Activated T-cell treated with anti-CD3 and anti-CD28 coated beads, Interleukin-2, amount 50 U/mL, for 48 hours (primary cell): ENCODE results near the gene BCR.
"Not testable (repeated sequence)": the region's sequence is repeated elsewhere in the genome, so short reads cannot be mapped to it uniquely, and the experiment has no call there.

Experiments
- DNase-seq, 2 experiments: peaks; one replicate each; pipeline ENCODE4 v3.0.0-alpha.2; 2020

BCR gene

DNA sequence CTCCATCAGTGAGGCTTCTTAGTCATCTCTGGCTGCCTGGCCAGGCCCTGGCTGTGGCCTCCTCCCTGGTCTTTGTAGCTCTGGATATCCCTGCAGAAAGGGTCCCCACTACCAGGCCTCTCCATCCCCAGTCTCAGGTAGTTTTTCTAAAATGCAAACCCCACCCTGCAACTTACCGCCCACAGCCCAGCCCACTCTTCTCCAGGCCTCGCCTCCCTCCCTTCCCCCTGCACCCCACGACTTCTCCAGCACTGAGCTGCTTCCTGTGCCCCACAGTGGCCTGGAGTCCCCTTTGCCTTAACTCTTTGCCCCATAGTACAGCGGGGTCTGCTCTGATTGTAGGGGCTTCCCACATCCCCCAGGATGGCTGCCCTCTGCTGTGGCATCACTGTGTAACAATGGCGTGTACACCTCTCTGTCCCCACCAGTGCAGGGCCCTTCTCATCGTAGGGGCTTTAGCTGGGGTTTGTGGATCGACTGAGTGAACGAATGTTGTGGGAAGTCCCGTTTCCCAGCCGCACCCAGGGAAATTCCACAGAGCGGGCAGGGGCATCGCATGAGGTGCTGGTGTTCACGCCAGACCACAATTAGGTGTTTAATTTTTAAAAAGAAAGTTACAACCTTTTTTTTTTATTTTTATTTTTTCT is 111.6 kb downstream of the BCR start:
- no peak for DNase-seq

DNA sequence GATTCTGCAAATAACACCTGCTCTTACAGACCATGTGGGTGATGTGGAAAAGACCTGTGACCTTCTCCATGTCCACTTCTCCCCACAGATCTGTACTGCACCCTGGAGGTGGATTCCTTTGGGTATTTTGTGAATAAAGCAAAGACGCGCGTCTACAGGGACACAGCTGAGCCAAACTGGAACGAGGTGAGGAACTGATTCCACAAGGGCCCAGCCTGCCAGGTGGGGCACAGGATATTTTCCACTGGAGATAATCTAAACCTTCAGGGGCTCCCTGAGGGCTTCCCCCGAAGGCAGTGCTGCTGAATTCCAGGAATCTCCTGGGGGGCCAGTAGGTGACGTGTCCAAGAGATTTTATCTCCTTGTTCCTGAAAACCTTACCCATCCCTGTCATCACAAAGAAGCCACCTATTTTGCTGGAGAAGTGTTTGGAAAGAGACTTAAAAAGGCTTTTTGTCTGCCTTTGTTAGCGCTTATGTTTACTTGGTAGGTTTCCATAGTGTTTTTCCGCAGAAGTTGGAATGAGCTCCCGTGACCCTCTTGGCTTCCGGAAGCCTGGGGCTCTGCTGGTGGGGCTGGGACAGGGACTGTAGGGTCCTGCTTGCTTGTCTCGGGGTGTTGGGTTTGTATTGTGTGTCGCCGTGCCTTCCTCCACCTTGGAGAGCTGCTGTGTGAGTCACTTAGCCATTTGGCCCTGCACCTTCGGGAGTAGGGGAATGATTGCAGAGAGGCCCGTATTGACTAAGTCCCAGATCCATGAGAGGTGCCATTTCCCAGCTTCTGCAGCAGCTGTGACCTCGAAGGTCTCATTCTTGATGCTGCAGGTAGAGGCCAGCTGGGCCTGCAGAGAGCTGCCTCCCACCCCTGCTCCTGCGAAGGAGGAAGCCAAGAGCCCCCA is 112.4 kb downstream of the BCR start:
- no peak for DNase-seq

DNA sequence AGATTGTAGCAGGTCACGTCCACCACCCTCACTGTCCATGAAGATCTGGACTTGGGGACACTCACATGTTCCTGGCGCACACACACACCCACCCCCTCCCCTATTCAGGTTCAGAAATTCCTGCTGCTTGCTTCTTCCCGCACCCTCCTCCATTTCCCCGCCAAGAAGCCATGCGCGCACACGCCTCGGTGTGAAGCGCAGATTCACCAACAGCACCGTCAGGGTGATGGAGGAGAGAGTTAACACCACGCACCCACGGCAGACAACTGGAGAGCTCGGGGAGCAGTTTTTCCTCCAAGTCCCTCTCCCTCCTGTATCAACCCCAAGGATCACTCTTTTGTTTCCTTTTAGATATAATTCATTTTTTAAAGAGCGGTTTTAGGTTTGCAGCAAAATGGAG is 113.4 kb downstream of the BCR start:
- DNase-seq: no peak

DNA sequence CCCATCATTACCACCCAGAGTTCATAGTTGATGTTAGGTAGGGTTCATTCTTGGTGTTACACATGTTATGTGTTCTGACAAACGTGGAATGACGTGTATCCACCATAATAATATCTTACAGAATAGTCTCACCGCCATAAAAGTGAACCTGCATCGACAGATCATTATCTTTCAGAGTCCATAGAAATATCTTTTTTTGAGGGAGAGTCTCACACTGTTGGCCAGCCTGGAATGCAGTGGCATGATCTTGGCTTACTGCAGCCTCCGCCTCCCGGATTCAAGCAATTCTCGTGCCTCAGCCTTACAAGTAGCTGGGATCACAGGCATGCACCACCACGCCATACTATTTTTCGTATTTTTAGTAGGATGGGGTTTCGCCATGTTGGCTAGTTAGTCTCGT is 113.9 kb downstream of the BCR start:
- no peak for DNase-seq

DNA sequence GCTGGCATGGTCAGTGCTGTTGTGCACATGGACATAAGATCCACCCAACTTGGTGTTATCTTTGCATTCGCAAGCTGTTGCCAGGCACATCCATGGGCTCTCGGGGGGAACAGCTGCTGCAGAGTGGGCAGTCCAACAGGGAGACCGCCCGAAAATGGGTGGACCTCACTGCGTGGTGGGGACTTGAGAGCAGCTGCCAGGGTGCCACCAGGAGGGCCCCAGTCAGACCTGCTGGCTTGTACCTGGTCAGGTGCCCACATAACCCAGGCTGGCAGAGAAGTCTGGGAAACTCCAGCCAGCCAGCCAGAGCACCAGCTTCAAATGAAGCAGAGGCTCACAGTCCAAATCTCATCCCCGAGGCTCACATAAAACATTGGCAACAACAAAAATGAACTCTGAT is 120.2 kb downstream of the BCR start:
- no peak for DNase-seq

DNA sequence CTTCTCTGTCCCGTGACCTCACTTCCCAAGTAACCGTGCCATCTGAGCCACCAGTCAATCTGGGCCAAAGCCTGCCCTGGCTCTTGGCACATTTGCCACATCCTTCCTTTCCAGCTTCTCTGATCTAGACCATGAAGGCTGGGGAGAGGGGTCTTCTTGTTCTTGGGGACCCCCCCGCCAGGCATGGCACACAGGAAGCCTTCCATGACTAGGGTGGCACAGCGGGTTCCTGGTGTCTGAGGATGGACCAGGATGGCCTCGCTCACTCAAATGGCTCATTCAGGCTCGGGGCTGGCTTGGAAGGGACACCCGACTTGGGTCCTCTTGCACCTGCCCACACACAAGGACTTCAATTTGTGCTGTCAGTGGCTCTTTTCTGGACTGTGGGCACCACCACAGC is 121.3 kb downstream of the BCR start:
- no peak for DNase-seq

DNA sequence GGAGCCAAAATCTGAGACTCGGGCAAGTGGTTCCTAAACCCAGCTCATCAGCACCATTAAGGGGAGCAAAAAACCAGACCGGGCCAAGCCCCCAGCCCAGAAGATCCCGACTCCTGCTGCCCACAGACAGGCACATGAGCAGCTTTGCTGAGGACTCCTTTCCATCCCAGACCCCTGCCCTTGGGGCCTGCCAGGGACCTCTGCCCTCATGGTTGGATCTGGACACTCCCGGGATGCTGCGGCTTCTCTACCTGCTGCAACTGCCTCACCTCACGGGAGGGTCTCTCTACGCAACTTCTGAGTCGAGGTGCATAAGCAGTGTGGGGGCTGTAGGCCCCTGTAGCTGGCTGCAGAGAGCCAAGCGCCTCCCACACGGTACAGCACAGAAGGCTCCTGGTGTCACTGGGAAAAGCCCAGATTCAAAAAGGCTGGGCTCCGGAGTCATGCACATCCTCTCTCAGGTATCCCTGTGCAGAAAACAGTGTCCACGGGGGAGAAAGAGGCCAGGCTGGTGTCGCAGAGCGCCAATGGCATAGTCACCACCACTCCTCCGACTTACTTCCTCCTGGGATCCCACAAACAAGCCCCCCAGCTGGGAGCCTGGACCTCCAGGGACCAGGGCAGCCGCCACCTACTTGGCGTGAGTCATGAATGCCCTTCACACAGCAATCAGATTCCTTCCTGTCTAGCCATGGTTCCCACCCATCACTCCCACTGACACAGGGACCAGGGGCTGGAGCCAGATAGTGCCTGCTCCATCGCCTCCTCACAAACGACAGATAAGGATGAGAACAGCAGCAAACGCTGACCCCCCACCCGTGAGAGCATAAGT is 122.1 kb downstream of the BCR start:
- no peak for DNase-seq

DNA sequence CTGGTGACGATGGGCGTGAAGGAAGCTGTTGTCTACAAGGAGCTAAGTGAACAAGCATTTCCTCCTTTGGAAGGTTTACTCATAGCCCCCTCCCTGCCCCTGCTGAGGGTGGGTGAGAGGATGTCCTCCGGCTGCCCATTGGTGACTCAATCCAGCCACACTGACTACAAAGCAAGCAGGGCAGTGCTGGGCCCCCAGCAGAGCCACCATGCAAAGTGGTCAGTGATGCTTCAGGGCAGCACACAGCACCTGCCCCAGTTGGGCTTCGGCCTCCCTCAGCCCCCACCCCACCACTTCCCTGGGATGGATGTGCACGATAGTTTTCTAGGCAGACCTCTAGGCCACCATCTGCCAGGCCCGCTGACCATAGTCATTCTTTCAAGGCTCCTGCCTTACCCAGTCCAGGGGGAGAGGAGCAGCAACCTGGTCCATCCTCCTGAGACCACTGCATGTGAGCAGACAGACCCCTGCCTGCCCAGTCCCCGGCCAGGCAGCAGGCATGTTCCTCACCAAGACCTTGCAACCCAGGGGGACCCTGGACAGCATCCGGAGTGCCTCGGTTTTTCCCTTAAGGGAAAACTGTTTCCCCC is 125.1 kb downstream of the BCR start:
- no peak for DNase-seq

DNA sequence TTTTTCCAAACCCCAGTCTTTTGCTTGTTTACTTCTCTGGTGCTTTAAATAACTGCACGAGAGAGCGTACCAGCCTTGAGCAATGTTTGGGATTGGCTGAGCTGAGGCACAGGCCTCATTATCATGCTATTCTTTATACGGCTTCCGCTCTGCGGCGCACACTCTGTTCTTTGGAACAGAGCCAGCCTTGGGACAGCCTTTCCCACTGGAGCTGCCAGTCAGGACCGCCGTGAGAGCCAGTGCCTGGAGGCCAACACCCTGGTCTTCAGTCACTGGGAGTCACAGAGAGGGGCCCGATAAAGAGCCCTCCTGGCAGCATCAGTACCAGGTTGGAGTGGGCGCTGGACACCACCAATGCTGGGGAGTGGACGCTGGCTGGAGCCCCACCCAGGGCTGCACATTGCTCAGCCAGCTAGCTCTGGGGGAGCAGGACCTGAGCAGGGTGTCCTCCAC is 125.6 kb downstream of the BCR start:
- no peak for DNase-seq

DNA sequence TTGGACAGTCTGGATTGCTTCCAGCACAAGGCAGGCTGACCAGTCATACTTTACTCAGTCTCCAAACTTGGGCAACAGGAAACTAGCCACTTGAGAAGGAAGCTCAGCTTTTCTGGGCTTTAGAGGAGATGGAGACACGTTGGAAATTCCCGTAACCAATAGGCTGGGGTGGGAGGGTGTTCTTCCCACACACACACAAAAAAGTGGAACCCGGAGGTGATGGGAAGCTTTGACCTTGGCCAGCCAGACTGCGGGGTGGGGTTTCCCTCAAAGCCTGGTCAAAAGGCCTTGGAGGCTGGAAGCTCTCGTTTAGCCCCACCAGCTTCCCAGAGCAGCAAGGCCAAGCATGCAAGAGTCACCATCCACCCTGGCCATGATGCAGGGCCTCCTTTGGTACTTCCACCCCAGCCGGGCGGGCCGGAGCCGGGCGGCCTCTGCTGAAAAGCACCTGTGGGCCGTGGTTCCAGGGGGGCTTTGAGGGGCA is 126.2 kb downstream of the BCR start:
- no peak for DNase-seq

DNA sequence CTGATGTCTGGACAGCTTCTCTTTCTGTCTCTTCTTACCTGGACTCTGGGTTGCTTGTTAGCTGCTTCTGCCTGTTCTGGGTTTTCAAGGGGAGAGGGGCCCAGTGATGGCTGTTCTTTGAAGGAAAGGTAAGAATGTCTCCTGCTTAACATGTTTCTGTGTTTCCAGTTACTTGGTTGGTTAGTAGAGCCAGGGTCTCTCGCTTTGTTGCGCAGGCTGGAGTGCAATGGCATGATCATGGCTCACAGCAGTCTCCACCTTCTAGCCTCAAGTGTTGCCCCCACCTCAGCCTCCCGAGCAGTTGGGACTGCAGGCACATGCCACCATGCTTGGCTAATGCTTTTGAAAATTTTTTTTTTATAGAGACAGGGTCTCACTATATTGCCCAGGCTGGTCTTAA is 126.6 kb downstream of the BCR start:
- no peak for DNase-seq

DNA sequence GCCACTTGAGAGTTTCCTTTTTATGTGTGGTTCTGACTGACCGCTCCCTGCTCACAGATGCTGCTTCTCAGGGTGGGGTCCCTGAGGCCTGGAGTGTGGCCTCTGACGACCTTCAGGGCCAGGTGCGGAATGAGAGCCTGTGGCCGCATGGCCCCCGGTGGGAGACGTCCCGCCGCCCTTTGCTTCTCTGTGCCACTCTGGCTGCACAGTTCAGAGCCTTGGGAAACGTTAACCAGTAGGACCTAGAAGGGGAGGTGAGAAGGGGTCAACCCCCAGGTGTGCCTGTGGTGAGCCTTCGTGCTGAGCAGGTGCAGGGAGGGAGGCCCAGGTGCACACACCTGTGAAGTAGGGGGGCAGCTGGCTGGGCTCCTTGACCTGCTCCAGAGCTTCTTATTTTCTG is 127.2 kb downstream of the BCR start:
- DNase-seq: not testable (repeated sequence)

DNA sequence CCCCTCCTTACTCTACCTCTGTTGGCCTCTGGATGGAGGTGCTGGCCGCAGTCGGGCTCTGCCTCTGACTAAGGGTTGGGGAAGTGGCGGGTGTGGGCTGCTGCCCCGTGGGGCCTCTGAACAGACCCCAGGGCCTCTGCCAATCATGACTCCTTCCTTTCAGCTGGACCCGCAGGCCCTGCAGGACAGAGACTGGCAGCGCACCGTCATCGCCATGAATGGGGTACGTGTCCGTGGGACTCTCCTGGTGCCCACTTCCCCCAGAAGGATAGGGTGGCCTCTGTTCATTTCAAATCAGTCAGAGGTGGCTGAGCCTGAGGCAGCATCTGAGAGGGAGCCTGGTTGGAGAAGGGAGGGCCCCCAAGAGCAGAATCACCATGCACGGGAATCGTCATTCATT is 129.0 kb downstream of the BCR start:
- not testable (repeated sequence) for DNase-seq

DNA sequence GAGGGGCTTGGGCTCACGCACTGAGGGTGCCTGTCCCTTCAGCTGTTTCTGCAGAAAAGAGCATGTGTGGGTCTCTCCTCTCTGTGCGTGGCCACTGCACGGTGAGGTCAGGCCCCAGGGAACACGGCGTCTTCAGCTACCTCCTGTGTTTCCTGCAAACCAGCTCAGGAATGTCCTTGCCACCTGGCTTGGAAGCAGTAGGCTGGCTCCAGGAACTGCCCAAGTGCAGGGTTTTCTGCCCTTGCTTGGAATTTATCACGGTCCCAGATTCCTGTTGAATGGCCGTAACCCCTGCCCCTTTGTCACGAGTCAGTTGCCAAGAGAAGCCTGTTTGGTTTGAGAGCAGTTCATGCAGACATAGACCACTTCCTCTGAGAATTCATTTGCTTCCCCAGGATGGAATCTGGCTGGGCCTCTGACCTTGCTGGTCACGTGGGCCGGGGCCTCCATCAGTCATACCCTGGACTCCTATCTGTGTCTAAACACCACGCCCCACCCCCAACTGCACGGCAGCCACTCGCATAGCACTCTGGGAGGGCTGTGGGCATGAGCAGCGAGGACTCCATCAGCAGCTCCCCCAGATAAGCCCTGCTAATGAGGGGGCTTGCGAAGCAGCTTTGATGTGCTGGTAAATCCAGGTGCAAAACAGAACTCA is 130.3 kb downstream of the BCR start:
- DNase-seq: not testable (repeated sequence)

DNA sequence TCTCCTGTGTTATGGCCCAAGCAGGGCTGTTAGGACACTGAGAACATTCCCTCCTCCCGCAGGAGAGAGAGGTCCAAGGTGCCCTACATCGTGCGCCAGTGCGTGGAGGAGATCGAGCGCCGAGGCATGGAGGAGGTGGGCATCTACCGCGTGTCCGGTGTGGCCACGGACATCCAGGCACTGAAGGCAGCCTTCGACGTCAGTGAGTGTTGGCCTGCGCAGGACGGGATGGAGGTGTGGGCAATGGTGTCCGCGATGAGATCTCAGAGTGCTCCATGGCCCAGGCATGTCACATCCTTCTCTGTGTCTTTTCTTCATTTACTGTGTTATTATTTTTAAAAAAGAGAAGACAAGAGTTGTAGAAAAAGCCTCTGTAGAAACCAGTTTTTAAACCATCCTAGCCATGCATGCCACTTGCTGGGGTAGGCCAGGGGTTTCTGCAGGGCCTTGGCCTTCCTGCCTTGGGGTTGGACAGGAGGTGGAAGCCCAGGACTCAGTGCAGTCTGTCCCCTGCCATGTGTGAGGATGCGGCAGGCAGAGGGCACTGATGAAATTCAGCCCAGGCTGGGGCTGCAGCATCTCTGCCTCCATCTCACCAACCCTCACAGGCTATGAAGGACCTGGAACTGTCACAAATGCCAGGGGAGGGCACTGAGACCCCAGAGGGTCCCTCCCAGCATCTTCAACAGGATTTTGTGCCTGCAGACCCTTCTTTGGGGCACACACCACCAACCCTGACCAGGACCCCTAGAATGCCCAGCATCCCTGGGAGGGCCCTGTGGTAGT is 131.5 kb downstream of the BCR start:
- DNase-seq: not testable (repeated sequence)

DNA sequence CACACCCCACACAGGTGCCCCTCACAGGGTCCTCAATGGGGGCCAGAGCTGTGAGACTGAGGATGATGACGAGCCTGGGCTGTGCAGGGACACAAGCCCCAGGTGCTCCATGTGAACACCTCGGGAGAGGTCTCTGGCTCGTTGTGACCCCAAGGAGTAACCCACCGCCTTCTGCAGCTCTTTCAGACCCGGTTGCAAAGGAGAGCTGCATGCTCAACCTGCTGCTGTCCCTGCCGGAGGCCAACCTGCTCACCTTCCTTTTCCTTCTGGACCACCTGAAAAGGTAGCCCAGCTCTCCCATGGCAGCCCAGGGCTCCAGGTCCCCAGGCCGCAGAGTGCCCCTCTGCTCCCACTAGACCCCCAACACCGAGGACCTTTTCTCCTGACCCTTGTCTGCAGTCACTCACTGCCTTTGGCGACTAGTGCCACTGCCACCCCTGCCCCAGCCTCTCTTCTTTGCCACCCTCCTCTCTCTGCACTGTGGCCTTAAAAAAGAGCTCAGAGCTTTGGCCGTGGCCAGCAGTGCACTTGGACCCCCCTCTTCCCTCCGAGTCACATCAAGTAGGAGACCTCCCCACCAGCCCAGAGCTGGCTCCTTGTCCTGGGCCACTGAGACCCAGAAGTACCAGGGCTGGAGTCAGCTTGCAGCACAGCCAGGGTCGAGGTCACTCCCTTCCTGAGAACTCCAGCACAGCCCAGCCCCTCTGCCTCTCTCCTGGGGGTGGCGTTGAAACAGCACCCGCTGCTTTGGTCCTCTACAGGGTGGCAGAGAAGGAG is 133.7 kb downstream of the BCR start:
- DNase-seq: no peak

DNA sequence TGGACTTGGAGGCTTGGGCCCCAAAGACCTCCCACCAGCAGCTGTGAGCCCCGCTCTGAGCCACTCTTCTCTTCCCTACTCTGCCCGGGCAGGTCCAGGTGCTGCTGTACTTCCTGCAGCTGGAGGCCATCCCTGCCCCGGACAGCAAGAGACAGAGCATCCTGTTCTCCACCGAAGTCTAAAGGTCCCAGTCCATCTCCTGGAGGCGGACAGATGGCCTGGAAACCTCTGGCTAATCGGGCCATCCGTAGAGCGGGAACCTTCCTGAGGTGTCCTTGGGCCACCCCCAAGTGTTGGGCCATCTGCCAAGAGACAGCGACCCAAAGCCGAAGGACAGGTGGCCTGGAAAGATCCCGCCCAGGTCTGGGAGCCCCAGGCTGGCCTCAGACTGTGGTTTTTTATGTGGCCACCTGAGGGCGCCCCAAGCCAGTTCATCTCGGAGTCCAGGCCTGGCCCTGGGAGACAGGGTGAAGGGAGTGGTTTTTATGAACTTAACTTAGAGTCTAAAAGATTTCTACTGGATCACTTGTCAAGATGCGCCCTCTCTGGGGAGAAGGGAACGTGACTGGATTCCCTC is 135.1 kb downstream of the BCR start:
- DNase-seq: peak; percentile 78 to 80

DNA sequence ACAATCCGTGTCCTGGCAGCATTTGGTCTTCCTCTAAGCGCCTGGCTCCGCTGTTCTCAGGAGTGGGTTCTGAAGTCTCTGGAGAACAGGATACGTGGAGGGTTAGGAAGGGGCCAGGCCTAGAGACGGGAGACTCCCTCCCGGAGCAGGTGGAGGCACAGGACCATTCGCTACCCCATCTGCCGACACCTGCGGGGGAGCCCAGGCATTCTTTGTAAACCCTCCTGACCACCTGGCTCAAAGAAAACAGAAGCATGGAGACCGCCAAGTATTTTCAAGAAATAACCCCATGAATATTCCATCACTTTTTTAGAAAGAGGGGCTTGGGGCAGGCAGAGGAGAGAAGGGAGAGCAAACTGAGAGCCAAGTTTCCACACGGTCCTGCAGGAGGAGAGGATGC is 136.3 kb downstream of the BCR start:
- not testable (repeated sequence) for DNase-seq

DNA sequence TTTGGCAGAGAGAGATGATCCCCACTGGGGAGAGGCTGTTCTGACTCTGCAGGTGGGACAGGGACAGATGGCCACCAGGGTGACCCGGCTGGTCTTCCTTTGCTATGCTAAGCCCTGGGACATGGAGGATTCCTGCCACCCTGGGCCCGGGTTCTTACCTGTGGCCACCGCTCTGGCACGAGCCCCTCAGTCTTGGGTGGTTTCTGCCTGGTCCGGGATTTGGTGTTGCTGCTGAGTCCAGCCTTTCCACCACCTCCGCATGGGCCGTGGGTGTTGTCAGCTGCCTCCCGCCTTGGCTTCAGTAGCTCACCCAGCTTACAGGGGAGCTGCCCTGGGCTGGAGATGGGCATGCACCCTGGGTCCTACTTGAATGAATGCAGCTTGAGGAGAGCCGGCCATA is 138.0 kb downstream of the BCR start:
- not testable (repeated sequence) for DNase-seq

DNA sequence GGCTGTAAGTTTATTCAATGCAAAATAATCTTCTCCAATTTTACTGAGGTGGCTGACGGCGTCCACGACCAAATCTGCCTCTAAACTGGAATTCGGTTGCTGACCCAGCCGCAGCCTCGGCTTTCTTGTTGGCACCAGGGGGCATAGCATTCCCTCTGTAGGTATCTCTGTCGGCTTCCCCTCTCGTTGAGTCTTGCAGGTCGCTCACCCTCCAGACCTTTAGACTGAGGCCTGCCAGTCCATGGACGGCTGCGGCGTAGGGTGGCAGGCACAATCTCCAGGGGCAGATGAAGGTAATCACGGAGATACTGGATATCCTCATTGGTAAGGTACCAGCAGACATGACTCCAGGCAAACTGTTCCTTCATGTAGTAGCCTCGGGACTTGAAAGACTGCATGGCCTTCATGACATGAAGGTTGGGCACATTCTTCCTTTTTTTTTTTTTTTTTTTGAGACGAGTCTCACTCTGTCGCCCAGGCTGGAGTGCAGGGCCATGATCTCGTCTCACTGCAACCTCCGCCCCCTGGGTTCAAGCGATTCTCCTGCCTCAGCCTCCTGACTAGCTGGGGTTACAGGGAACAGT is 142.3 kb downstream of the BCR start:
- DNase-seq: not testable (repeated sequence)
